Osteocyte (in vitro differentiated cells): ENCODE results near the gene MTA3. TPM values are rescaled to one million over a fixed set of nuclear protein-coding genes. Genes with fewer than 3 reads are reported as not detected.

Experiments
- DNase-seq: peaks from one replicate; pipeline ENCODE4 v3.0.0; 2021; ENCODE audit warnings: mixed read lengths; ENCODE audit not compliant: unreplicated experiment; ENCODE audit errors: extremely low spot score
- H3K27ac Mint-ChIP-seq: one replicate; pipeline ENCODE4 v1.8.0; 2021; ENCODE audit warnings: mild to moderate bottlenecking, mixed read lengths; ENCODE audit not compliant: unreplicated experiment
- H3K27me3 Mint-ChIP-seq: one replicate; pipeline ENCODE4 v1.8.0; 2021; ENCODE audit warnings: mixed read lengths; ENCODE audit not compliant: unreplicated experiment
- H3K36me3 Mint-ChIP-seq: one replicate; pipeline ENCODE4 v1.8.0; 2021; ENCODE audit warnings: mixed read lengths; ENCODE audit not compliant: unreplicated experiment
- H3K4me1 Mint-ChIP-seq: one replicate; pipeline ENCODE4 v1.8.0; 2021; ENCODE audit warnings: mixed read lengths; ENCODE audit not compliant: unreplicated experiment
- H3K4me3 Mint-ChIP-seq: one replicate; pipeline ENCODE4 v1.8.0; 2021; ENCODE audit warnings: mild to moderate bottlenecking, moderate library complexity, mixed read lengths; ENCODE audit not compliant: unreplicated experiment
- H3K9me3 Mint-ChIP-seq: one replicate; pipeline ENCODE4 v1.8.0; 2021; ENCODE audit warnings: mixed read lengths; ENCODE audit not compliant: unreplicated experiment
- CTCF ChIP-seq: fragments of 200-600 bp; sonication (generic); IDR thresholded peaks from 2 replicates; pipeline ENCODE4 v1.5.0; 2021; ENCODE audit warnings: antibody characterized with exemption, mild to moderate bottlenecking, moderate library complexity
- total RNA-seq: library from RNA; stranded (reverse); gene quantifications from 2 replicates; pipeline ENCODE4 v1.2.1, GENCODE V29; 2021

Gene MTA3
- total RNA-seq, 1 donor from 2014 or later, result 49.2 TPM

- no peak overlapping the region for H3K4me3 Mint-ChIP-seq
- H3K4me1 Mint-ChIP-seq, result no peaks in the 10 kb centered on the region
These were observed 17.3 kb downstream of the MTA3 start for GRCh38 chr2:42585779-42586178.

GRCh38 chr2:42587526-42588117 is 19.2 kb downstream of the MTA3 start:
- DNase-seq, result peak; percentile 13
- no peak overlapping the region for H3K4me3 Mint-ChIP-seq
- H3K36me3 Mint-ChIP-seq, result peaks cover 29% of the 10 kb centered on the region
- no peaks in the 10 kb centered on the region for H3K4me1 Mint-ChIP-seq
- no peaks in the 10 kb centered on the region for H3K27me3 Mint-ChIP-seq
- TF ChIP-seq CTCF, result no peak
- H3K27ac Mint-ChIP-seq, result no peak overlapping the region
- no peaks in the 10 kb centered on the region for H3K9me3 Mint-ChIP-seq

More at GRCh38 chr2:42585779-42586178, 17.3 kb downstream of the MTA3 start:
- Mint-ChIP-seq H3K27ac (no peak overlapping the region), H3K36me3 (peaks cover 37% of the 10 kb centered on the region), H3K27me3 (no peaks in the 10 kb centered on the region), H3K9me3 (no peaks in the 10 kb centered on the region)
- no peak for TF ChIP-seq CTCF
- DNase-seq, result peak; percentile 32

- Mint-ChIP-seq H3K4me1 (no peaks in the 10 kb centered on the region), H3K27me3 (no peaks in the 10 kb centered on the region), H3K36me3 (peaks cover 24% of the 10 kb centered on the region), H3K27ac (no peak overlapping the region), H3K4me3 (no peak overlapping the region), H3K9me3 (no peaks in the 10 kb centered on the region)
- no peak for DNase-seq
- no peak for TF ChIP-seq CTCF
These were observed 19.7 kb downstream of the MTA3 start for GRCh38 chr2:42588121-42588520.

- no peak for DNase-seq
- H3K4me1 Mint-ChIP-seq, result no peaks in the 10 kb centered on the region
These were observed 21.7 kb downstream of the MTA3 start for GRCh38 chr2:42590176-42590575.

GRCh38 chr2:42593282-42593681 is 24.9 kb downstream of the MTA3 start:
- TF ChIP-seq CTCF, result no peak
- H3K9me3 Mint-ChIP-seq, result no peaks in the 10 kb centered on the region
- H3K4me1 Mint-ChIP-seq, result peaks cover 2% of the 10 kb centered on the region
- no peaks in the 10 kb centered on the region for H3K27me3 Mint-ChIP-seq
- H3K36me3 Mint-ChIP-seq, result peaks cover 16% of the 10 kb centered on the region
- DNase-seq, result no peak
- no peak overlapping the region for H3K27ac Mint-ChIP-seq
- H3K4me3 Mint-ChIP-seq, result no peak overlapping the region

More at GRCh38 chr2:42590176-42590575, 21.7 kb downstream of the MTA3 start:
- no peak overlapping the region for H3K27ac Mint-ChIP-seq
- TF ChIP-seq CTCF, result no peak
- no peaks in the 10 kb centered on the region for H3K9me3 Mint-ChIP-seq
- no peak overlapping the region for H3K4me3 Mint-ChIP-seq
- no peaks in the 10 kb centered on the region for H3K27me3 Mint-ChIP-seq
- H3K36me3 Mint-ChIP-seq, result peaks cover 19% of the 10 kb centered on the region
